Measurements from ENCODE around the gene PITPNC1. TPM values are rescaled to one million over a fixed set of nuclear protein-coding genes. Genes with fewer than 3 reads are reported as not detected.

Gene PITPNC1
- total RNA-seq, 1 experiment from 2014 or later: 40.1 TPM

DNA sequence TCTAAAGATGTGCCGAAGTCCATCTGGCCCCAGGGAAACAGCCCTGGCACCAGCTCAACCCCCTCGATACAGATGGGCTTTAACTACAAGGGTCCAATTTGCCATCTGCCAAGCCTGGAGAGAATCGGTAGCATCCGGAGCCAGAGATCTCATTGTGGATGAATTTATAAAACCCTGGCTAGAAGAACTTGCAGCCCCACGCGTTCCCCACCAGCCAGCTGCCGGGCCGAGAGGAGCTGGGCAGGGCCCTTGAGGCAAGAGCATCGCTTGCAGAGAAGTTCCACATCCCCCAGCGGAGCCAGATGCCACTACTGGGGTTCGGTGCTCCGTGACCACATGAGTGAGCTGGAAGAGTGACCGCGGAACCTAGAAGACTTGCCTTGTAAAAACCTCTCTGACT lies 275.4 kb downstream of the PITPNC1 start:
- Mint-ChIP-seq H3K4me3 (ENCODE audit: unreplicated experiment) (no peak overlapping the region), H3K9me3 (ENCODE audit: unreplicated experiment) (no peaks in the 10 kb centered on the region), H3K36me3 (ENCODE audit: insufficient read depth, unreplicated experiment) (no peaks in the 10 kb centered on the region), H3K27me3 (ENCODE audit: insufficient read depth, unreplicated experiment) (no peaks in the 10 kb centered on the region), H3K4me1 (ENCODE audit: insufficient read depth, unreplicated experiment) (no peaks in the 10 kb centered on the region), H3K27ac (ENCODE audit: low read depth, unreplicated experiment) (no peak overlapping the region)
- POLR2A ChIA-PET: no interaction called here
- intact Hi-C loops (cut with micrococcal nuclease): no loop called here
- no TSS peak for BruUV-seq (replicated peaks)
- CTCF ChIA-PET: no interaction called here
- TF ChIP-seq, protein P1, sequence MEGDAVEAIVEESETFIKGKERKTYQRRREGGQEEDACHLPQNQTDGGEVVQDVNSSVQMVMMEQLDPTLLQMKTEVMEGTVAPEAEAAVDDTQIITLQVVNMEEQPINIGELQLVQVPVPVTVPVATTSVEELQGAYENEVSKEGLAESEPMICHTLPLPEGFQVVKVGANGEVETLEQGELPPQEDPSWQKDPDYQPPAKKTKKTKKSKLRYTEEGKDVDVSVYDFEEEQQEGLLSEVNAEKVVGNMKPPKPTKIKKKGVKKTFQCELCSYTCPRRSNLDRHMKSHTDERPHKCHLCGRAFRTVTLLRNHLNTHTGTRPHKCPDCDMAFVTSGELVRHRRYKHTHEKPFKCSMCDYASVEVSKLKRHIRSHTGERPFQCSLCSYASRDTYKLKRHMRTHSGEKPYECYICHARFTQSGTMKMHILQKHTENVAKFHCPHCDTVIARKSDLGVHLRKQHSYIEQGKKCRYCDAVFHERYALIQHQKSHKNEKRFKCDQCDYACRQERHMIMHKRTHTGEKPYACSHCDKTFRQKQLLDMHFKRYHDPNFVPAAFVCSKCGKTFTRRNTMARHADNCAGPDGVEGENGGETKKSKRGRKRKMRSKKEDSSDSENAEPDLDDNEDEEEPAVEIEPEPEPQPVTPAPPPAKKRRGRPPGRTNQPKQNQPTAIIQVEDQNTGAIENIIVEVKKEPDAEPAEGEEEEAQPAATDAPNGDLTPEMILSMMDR (IDR thresholded peaks at IDR 0.05; ENCODE audit: unreplicated experiment): no peak
- DNase-seq (ENCODE audit: unreplicated experiment): no peak

DNA sequence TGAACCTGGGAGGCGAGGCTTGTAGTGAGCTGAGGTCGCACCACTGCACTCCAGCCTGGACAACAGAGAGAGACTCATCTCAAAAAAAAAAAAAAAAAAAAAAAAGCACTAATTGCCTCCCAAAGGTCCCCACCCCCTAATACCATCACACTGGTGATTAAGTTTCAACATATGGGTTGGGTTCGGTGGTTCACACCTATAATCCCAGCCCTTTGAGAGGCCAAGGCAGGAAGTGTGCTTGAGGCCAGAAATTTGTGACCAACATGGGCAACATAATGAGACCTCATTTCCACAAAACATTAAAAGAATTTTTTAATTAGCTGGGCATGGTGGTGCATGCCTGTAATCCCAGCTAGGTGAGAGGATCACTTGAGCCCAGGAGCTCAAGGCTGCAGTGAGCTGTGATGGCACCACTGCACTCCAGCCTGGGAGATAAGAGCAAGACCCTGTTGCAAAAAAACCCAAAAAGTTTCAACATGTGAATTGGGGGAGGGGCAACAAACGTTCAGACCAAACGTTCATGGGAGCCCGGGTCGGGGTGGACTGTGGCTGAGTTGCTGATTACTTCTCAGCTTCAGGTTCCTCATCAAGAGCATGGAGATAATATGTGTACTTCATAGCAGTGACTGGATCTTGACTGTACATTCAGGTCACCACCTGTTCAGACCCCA lies 278.5 kb downstream of the PITPNC1 start:
- Mint-ChIP-seq H3K36me3 (ENCODE audit: insufficient read depth, unreplicated experiment) (no peaks in the 10 kb centered on the region), H3K4me3 (ENCODE audit: unreplicated experiment) (no peak overlapping the region), H3K4me1 (ENCODE audit: insufficient read depth, unreplicated experiment) (no peaks in the 10 kb centered on the region), H3K9me3 (ENCODE audit: unreplicated experiment) (peaks cover 6% of the 10 kb centered on the region), H3K27me3 (ENCODE audit: insufficient read depth, unreplicated experiment) (no peaks in the 10 kb centered on the region), H3K27ac (ENCODE audit: low read depth, unreplicated experiment) (no peak overlapping the region)
- DNase-seq (ENCODE audit: unreplicated experiment): no peak
- TF ChIP-seq, protein P1 (IDR thresholded peaks at IDR 0.05; ENCODE audit: unreplicated experiment): no peak
- ChIA-PET CTCF (no interaction called here), POLR2A (no interaction called here)
- BruUV-seq (replicated peaks): no TSS peak
- intact Hi-C loops (cut with micrococcal nuclease): no loop called here

DNA sequence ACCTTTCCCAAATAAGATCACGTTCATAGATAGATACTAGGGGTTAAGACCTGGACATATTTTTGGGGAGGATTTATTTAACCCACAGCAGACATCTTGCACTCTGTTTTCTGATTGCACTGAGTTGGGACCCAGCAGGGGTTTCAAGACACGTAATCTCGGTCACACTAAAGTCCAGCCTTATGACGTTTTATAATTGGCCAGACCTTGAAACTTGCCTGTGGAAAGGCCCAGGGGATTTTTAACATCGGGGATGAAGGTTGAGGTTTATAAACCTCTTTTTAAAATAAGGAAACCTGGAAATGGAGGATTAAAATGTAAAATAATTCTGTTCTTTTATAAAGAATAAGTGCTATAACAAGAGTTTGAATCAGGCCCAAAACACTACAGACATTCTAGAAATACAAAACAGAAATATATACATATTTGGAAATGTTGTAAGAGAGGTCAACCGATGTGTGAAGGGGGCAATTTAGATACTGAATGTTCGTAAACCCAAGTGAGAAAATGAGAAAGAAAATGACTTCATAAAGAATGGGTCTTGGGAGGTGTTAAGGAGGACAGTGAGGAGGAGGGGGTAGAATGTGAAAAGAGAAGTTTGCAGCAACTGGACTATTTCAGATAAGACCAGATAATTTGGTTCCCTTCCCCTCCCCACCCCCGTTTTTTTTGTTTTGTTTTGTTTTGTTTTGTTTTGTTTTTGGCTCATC lies 279.6 kb downstream of the PITPNC1 start:
- Mint-ChIP-seq H3K4me3 (ENCODE audit: unreplicated experiment) (no peak overlapping the region), H3K27ac (ENCODE audit: low read depth, unreplicated experiment) (no peak overlapping the region), H3K27me3 (ENCODE audit: insufficient read depth, unreplicated experiment) (no peaks in the 10 kb centered on the region), H3K9me3 (ENCODE audit: unreplicated experiment) (peaks cover 6% of the 10 kb centered on the region), H3K4me1 (ENCODE audit: insufficient read depth, unreplicated experiment) (no peaks in the 10 kb centered on the region), H3K36me3 (ENCODE audit: insufficient read depth, unreplicated experiment) (no peaks in the 10 kb centered on the region)
- CTCF ChIA-PET: interaction anchor here (0.7 kb wide), 1 partner anchor 282 kb away, joined by 3 read pairs; no protein-coding TSS in a partner anchor
- POLR2A ChIA-PET: no interaction called here
- no peak for DNase-seq (ENCODE audit: unreplicated experiment)
- BruUV-seq (replicated peaks): no TSS peak
- TF ChIP-seq, protein P1 (IDR thresholded peaks at IDR 0.05; ENCODE audit: unreplicated experiment): no peak
- intact Hi-C loops (cut with micrococcal nuclease): no loop called here

DNA sequence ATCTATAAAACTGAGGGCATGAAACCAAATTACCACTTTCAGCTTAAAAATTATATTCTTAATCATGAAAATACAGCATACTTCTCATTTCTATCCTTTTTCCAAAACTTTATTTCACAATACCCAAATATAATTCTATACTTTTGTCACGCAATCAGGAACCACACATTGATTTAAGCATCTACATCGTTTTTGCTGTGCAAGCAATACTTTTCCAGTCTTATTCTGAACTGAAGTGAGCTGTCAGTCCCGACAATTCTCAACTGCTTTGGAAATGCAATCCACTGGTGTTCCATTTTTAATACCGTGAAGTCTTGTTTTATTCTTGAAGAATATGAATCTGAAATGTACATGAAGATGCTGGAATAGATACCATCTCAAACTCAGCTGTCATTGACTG lies 280.5 kb downstream of the PITPNC1 start:
- H3K27me3 Mint-ChIP-seq (ENCODE audit: insufficient read depth, unreplicated experiment): no peaks in the 10 kb centered on the region
- DNase-seq (ENCODE audit: unreplicated experiment): no peak
- no peak overlapping the region for H3K4me3 Mint-ChIP-seq (ENCODE audit: unreplicated experiment)
- H3K27ac Mint-ChIP-seq (ENCODE audit: low read depth, unreplicated experiment): no peak overlapping the region
- H3K9me3 Mint-ChIP-seq (ENCODE audit: unreplicated experiment): peaks cover 6% of the 10 kb centered on the region
- BruUV-seq (replicated peaks): no TSS peak
- TF ChIP-seq, protein P1 (IDR thresholded peaks at IDR 0.05; ENCODE audit: unreplicated experiment): no peak
- H3K4me1 Mint-ChIP-seq (ENCODE audit: insufficient read depth, unreplicated experiment): no peaks in the 10 kb centered on the region
- intact Hi-C loops (cut with micrococcal nuclease): no loop called here
- ChIA-PET POLR2A (interaction anchor here (1.4 kb wide), 1 partner anchor 9 kb away, joined by 3 read pairs; no protein-coding TSS in a partner anchor), CTCF (no interaction called here)
- no peaks in the 10 kb centered on the region for H3K36me3 Mint-ChIP-seq (ENCODE audit: insufficient read depth, unreplicated experiment)

Data from MCF 10A (cell line).